NCI-H345 (cell line): ENCODE measurements around the gene KRTDAP.

ENCODE experiments used
- DNase-seq: peaks from one replicate; lab custom pipeline; 2025; lab: John Stamatoyannopoulos, UW

KRTDAP gene

GRCh38 chr19:35451338-35452096 is 38.7 kb downstream of the KRTDAP start:
- DNase-seq: no peak

GRCh38 chr19:35449359-35450043 is 40.8 kb downstream of the KRTDAP start:
- peak; percentile 93 for DNase-seq

- no peak for DNase-seq
These were observed 42.4 kb downstream of the KRTDAP start, which contains the start of gene FFAR2 for GRCh38 chr19:35447606-35448469. TSS of gene FFAR2 (plus strand) at chr19:35448257. CDS start at chr19:35449715, 1,458 bp downstream.

- DNase-seq: no peak
These were observed 44.3 kb downstream of the KRTDAP start for GRCh38 chr19:35445826-35446593.

- no peak for DNase-seq
These were observed 45.5 kb downstream of the KRTDAP start for GRCh38 chr19:35444735-35445134.

- no peak for DNase-seq
These were observed 48.2 kb downstream of the KRTDAP start for GRCh38 chr19:35442091-35442490.

- no peak for DNase-seq
These were observed 50.3 kb downstream of the KRTDAP start for GRCh38 chr19:35439921-35440320.

GRCh38 chr19:35438527-35438926 is 51.7 kb downstream of the KRTDAP start:
- no peak for DNase-seq

- DNase-seq: no peak
These were observed 52.2 kb downstream of the KRTDAP start for GRCh38 chr19:35438096-35438495.

- DNase-seq: no peak
These were observed 52.8 kb downstream of the KRTDAP start for GRCh38 chr19:35437406-35437951.
